ENCODE data around the gene BARHL2.

DNA sequence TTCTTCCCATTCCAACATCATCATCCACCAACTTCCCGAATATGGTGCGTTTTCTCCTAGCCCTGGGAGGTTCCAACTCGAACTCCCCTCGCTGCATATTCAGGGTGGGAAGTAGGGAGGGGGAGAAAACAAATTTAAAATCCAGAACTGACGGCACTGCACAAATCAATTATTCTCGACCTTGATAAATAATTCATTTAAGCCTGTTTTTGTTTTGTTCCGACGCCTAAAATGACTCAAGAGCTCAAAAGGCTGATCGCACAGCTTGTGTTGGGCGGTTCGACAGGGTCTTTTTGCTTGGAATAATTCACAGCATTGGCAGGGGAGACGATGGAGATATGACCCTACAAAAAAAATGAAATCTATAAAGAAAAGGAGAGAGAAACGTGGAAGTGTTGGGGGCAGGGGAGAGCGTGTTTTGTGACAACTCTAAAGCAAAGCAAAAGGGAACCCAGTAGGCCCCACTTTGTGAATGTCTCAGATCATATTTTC lies 3.1 kb upstream of the BARHL2 start:
- TF ChIP-seq, protein P1, sequence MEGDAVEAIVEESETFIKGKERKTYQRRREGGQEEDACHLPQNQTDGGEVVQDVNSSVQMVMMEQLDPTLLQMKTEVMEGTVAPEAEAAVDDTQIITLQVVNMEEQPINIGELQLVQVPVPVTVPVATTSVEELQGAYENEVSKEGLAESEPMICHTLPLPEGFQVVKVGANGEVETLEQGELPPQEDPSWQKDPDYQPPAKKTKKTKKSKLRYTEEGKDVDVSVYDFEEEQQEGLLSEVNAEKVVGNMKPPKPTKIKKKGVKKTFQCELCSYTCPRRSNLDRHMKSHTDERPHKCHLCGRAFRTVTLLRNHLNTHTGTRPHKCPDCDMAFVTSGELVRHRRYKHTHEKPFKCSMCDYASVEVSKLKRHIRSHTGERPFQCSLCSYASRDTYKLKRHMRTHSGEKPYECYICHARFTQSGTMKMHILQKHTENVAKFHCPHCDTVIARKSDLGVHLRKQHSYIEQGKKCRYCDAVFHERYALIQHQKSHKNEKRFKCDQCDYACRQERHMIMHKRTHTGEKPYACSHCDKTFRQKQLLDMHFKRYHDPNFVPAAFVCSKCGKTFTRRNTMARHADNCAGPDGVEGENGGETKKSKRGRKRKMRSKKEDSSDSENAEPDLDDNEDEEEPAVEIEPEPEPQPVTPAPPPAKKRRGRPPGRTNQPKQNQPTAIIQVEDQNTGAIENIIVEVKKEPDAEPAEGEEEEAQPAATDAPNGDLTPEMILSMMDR (IDR thresholded peaks at IDR 0.05 in 2 of 3, conservative IDR thresholded peaks at IDR 0.05 in 1 of 3; ENCODE audit: borderline replicate concordance in 1 of 3, insufficient read depth in 1 of 3, low read depth in 2 of 3, low read length in 2 of 3), result no peak
- no peak for TF ChIP-seq SRF (IDR thresholded peaks at IDR 0.05; ENCODE audit: low read depth)
- no peak for TF ChIP-seq POLR2A (IDR thresholded peaks at IDR 0.05; ENCODE audit: borderline replicate concordance, extremely low read depth, insufficient read depth, insufficient read length)
- no peak for TF ChIP-seq POLR2AphosphoS5 (IDR thresholded peaks at IDR 0.05; ENCODE audit: low read depth, low read length)
- TF ChIP-seq, protein P2, sequence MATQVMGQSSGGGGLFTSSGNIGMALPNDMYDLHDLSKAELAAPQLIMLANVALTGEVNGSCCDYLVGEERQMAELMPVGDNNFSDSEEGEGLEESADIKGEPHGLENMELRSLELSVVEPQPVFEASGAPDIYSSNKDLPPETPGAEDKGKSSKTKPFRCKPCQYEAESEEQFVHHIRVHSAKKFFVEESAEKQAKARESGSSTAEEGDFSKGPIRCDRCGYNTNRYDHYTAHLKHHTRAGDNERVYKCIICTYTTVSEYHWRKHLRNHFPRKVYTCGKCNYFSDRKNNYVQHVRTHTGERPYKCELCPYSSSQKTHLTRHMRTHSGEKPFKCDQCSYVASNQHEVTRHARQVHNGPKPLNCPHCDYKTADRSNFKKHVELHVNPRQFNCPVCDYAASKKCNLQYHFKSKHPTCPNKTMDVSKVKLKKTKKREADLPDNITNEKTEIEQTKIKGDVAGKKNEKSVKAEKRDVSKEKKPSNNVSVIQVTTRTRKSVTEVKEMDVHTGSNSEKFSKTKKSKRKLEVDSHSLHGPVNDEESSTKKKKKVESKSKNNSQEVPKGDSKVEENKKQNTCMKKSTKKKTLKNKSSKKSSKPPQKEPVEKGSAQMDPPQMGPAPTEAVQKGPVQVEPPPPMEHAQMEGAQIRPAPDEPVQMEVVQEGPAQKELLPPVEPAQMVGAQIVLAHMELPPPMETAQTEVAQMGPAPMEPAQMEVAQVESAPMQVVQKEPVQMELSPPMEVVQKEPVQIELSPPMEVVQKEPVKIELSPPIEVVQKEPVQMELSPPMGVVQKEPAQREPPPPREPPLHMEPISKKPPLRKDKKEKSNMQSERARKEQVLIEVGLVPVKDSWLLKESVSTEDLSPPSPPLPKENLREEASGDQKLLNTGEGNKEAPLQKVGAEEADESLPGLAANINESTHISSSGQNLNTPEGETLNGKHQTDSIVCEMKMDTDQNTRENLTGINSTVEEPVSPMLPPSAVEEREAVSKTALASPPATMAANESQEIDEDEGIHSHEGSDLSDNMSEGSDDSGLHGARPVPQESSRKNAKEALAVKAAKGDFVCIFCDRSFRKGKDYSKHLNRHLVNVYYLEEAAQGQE (IDR thresholded peaks at IDR 0.05; ENCODE audit: low read depth), result no peak
- TF ChIP-seq RAD21 (IDR thresholded peaks at IDR 0.05; ENCODE audit: low read depth), result no peak
